ENCODE data around the gene PHF20. TPM values are rescaled to one million over a fixed set of nuclear protein-coding genes. Genes with fewer than 3 reads are reported as not detected.

The PHF20 gene
- total and polyA plus RNA-seq, 5 donors from 2014 or later: 87.3 to 159 (median 102) TPM

Other genes starting within 250 kb of the PHF20 start
- gene C20orf173, start 242.4 kb upstream of the PHF20 start, total RNA-seq: not detected
- not detected for gene C20orf173, start 242.4 kb upstream of the PHF20 start, polyA plus RNA-seq
- gene ERGIC3, start 229.9 kb upstream of the PHF20 start, total RNA-seq: 132 TPM
- gene ERGIC3, start 229.9 kb upstream of the PHF20 start, polyA plus RNA-seq: 100 to 1,000 TPM; 121 to 138 (median 131) TPM
- 21.8 TPM for gene SPAG4, start 156.2 kb upstream of the PHF20 start, total RNA-seq
- 1 to 10 TPM in 1 of 4 donors, under 1 TPM in 3; 0.11 to 1.2 (median 0.34) TPM for gene SPAG4, start 156.2 kb upstream of the PHF20 start, polyA plus RNA-seq
- 246 TPM for gene CPNE1, start 107.1 kb upstream of the PHF20 start, total RNA-seq
- gene CPNE1, start 107.1 kb upstream of the PHF20 start, polyA plus RNA-seq: 100 to 1,000 TPM; 175 to 398 (median 338) TPM
- gene RBM12, start 107.1 kb upstream of the PHF20 start, total RNA-seq: 128 TPM
- 10 to 100 TPM; 46.6 to 58.0 (median 53.3) TPM for gene RBM12, start 107.1 kb upstream of the PHF20 start, polyA plus RNA-seq
- 21.2 TPM for gene NFS1, start 72.7 kb upstream of the PHF20 start, total RNA-seq
- gene NFS1, start 72.7 kb upstream of the PHF20 start, polyA plus RNA-seq: 10 to 100 TPM; 22.3 to 32.6 (median 25.4) TPM
- 48.8 TPM for gene ROMO1, start 72.6 kb upstream of the PHF20 start, total RNA-seq
- gene ROMO1, start 72.6 kb upstream of the PHF20 start, polyA plus RNA-seq: 100 to 1,000 TPM; 295 to 378 (median 363) TPM
- 1,180 TPM for gene RBM39, start 29.8 kb upstream of the PHF20 start, total RNA-seq
- 100 to 1,000 TPM; 112 to 144 (median 117) TPM for gene RBM39, start 29.8 kb upstream of the PHF20 start, polyA plus RNA-seq
- gene SCAND1, start 182.5 kb downstream of the PHF20 start, total RNA-seq: 83.3 TPM
- gene SCAND1, start 182.5 kb downstream of the PHF20 start, polyA plus RNA-seq: 100 to 1,000 TPM; 166 to 258 (median 234) TPM
- 24.8 TPM for gene CNBD2, start 196.6 kb downstream of the PHF20 start, total RNA-seq
- gene CNBD2, start 196.6 kb downstream of the PHF20 start, polyA plus RNA-seq: 10 to 100 TPM in 2 of 4 donors, 1 to 10 TPM in 2; 8.5 to 16.0 (median 10.2) TPM